H4 (cell line): Measurements from ENCODE around the gene RFFL. TPM values are rescaled to one million over a fixed set of nuclear protein-coding genes. Genes with fewer than 3 reads are reported as not detected.
"Not testable (repeated sequence)": the region's sequence is repeated elsewhere in the genome, so short reads cannot be mapped to it uniquely, and the experiment has no call there.

ENCODE experiments used
- DNase-seq: peaks from one replicate; pipeline ENCODE4 v3.0.0-alpha.2; 2015; ENCODE audit warnings: low spot score
- total RNA-seq: library from RNA; depleted of rRNA; stranded (reverse); fragments of >200 nt; shearing (Covaris generic); gene quantifications from 2 replicates; pipeline ENCODE4 v1.2.3, GENCODE V29; 2014; rRNA removed

Gene RFFL, protein sequence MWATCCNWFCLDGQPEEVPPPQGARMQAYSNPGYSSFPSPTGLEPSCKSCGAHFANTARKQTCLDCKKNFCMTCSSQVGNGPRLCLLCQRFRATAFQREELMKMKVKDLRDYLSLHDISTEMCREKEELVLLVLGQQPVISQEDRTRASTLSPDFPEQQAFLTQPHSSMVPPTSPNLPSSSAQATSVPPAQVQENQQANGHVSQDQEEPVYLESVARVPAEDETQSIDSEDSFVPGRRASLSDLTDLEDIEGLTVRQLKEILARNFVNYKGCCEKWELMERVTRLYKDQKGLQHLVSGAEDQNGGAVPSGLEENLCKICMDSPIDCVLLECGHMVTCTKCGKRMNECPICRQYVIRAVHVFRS
- 18.5 and 20.7 TPM in 2 replicates for total RNA-seq

GRCh38 chr17:35063514-35064223 is at the start of gene RFFL:
Gene RFFL, minus strand, starts transcription at chr17:35063707. Its CDS starts 37,154 bp downstream, at chr17:35026553.
- peak; percentile 99 for DNase-seq

- DNase-seq: not testable (repeated sequence)
Observed at GRCh38 chr17:35110791-35111190, 47.3 kb upstream of the RFFL start.

DNA sequence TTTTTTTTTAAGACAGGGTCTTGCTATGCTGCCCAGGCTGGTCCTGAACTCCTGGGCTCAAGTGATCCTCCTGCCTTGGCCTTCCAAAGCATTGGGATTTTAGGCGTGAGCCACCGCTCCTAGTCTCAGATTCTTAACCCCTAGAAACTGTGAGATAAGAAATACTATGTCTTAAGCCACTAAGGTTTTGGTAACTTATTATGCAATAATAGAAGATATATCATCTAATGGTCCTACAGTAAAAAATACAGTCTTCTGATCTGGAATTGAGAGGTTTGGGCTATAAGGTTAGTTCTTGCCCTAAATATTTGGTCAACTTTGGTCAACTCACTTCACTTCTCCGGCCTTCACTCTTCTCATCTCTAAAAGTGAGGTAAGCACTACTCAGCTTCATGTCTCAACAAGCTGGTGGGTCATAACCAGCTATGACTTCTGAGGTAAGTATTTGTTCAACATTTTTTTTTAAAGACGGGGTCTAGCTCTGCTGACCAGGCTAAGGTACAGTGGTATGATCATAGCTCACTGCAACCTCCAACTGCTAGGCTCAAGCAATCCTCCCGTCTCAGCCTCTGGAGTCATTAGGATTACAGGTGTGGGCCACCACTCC is 41.4 kb upstream of the RFFL start:
- no peak for DNase-seq

GRCh38 chr17:35103271-35103670 is 39.8 kb upstream of the RFFL start:
- DNase-seq: no peak

DNA sequence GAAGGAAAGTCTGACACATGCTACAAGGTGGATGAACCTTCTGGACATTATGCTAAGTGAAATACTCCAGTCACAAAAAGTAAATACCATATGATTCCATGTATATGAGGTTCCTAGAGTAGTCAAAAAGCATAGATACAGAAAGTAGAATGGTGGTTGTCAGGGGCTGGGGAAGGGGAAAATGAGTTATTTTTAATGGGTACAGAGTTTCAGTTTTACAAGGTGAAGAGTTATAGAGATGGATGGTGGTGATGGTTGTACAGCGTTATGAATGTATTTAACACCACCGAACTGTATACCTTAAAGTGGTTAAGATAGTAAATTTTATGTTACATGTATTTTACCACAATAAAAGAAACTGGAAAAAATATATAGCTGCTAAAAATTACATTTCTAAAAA is 38.2 kb upstream of the RFFL start:
- no peak for DNase-seq

- no peak for DNase-seq
Observed at GRCh38 chr17:35101036-35101435, 37.5 kb upstream of the RFFL start.

GRCh38 chr17:35099908-35100307 is 36.4 kb upstream of the RFFL start:
- DNase-seq: no peak

DNA sequence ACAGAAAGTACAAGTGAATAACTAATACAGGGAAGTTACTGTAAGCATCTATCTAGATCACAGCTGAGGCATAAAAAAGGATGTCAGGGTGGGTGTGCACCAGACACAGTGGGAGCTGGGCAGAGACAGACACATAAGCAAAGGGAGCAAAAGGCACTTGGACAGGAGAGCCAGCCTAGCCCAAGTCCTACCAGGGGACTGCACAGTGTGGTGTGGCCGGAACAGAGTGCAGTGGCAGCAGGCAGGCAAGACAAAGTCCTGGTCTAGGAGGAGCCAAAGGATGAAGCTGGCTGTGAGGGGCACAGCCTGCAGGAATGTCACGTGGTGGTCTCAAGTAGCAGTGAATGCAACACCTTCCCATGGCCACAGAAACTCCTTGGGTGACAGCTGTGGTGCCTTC is 34.3 kb upstream of the RFFL start:
- no peak for DNase-seq

GRCh38 chr17:35095741-35096140 is 32.2 kb upstream of the RFFL start:
- no peak for DNase-seq

DNA sequence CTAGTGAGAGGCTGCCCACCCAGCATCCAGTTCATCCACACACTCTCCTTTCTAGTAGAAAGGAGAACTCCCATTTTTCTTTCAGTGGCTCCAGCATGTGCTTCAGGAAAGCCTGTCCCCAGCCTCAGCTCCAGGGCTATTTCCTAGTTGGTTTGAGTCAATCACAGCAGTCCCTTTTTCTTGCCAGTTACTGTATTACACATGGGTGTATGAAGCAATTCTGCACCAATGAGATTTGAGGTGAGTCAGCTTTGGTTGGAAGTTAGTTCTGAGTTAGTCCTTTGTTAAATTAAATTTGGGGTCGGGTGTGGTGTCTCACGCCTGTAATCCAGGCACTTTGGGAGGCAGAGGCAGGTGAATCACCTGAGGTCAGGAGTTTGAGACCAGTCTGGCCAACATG is 31.4 kb upstream of the RFFL start:
- peak; percentile 66 for DNase-seq

DNA sequence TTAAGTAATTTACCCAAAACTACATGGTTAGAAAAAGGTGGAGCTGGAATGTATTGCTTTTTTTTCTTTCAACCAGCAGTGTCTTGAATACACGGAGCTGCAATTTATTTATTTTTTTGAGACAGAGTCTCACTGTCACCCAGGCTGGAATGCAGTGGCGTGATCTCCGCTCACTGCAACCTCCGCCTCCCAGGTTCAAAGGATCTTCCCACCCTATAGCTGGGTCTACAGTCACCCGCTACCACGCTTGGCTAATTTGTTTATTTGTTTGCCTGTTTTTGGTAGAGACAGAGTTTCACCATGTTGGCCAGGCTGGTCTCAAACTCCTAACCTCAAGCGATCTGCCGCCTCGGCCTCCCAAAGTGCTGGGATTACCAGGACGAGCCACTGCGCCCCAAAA is 27.2 kb upstream of the RFFL start:
- DNase-seq: not testable (repeated sequence)

DNA sequence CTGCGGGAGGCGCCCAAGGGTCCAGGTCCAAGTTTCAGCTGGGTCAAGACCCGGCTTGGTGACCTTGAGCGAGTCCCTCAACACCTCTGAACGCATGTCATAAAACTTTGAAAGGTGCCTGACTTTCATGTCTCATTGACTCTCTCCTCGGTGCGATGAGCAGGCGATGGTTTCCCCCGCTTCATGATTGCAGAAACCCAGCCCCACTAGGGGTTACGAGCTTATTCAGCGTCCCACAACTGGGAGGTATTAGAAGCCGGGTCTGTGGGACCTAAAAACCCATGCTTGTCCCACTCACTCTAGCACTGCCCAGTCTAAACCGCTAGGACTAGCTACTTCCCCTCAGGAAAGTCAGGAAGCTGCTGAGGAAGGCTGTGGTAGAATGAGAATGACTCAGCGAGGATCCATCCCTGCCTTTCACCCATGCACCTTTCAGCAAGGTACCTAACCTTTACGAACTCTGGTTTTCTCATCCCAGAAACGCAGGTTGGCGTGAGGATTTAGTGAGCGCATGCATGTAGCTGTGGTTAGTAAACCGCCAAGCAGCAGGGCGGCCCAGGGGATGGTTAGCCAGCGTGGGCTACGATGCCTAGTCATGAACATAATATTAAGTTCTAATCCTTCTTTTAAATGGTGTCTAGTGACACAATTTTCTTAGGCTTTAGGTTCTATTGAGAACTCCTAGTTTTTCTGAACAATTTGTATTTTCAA is 26.2 kb upstream of the RFFL start:
- DNase-seq: peak; percentile 27

DNA sequence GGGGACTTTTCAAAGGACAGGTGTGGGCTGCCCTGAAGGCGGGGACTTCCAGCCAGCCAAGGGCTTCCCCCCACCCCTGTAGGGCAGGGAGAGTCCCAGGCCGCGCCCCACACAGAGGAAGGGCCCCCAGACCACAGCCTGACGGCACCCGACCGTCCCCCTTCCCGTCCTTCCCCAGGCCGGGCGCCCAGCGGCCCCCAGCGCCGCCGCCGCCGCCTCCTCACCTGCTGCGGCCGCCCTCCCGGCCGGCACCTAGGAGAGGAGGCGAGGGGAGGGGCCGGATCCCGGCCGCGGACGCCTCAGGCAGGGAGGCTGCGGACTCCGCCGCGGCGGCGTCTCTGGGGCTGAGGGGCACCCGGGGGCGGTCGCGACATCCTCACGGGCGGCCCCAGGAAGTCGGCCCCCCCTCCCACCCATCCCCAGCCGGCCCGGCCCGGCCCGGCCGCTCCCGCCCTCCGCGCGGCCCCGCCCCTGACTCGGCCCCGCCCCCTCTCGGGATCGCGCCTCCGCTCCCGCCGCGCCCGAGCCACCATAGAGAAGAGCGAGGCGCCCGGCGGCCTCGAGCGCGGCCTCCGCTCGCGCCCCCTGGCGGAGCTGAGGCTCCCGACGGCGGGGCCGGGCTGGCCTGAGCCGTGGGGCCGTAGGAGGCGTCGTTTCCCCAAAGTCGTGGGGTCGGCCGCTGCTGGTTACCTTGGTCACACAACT is 25.5 kb upstream of the RFFL start:
- peak; percentile 58 for DNase-seq

- DNase-seq: peak; percentile 30
Observed at GRCh38 chr17:35088356-35088880, 24.9 kb upstream of the RFFL start.

DNA sequence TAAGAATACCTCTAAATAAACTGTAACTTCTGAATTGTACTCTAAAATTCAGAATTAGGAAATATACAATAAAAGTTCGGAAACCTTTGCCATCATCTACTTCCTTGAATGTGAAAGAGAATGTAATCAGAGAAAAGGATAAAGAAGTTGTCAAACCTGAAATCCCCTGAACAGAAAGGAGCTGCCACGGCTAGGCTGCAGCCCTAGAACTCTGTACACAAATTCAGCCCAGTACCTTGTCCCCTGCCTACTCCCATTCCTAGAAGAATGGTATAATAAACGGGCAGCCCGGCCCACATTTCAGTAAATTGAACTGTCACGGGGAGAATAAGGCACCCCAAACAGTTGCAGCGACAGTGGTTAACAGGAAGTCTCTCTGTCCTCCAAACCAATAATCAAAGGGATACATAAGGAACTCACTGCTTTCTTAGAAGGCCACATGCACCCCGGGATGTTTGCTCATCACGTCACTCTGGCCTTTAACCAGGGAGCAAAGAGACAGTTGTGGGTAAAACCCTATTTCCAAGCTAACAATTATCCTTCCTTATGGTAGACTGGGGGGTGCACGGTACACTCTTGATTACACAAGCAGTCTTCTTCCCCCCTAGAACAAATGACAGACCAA is 24.3 kb upstream of the RFFL start:
- peak; percentile 14 for DNase-seq

- DNase-seq: no peak
Observed at GRCh38 chr17:35086931-35087573, 23.5 kb upstream of the RFFL start.

- no peak for DNase-seq
Observed at GRCh38 chr17:35086164-35086563, 22.7 kb upstream of the RFFL start.

GRCh38 chr17:35084987-35085386 is 21.5 kb upstream of the RFFL start:
- peak; percentile 41 for DNase-seq

GRCh38 chr17:35083071-35083470 is 19.6 kb upstream of the RFFL start:
- DNase-seq: no peak

- DNase-seq: peak; percentile 61
Observed at GRCh38 chr17:35082073-35082657, 18.7 kb upstream of the RFFL start.
